A549 (cell line): ENCODE results near the gene ELAC2. TPM values are rescaled to one million over a fixed set of nuclear protein-coding genes. Genes with fewer than 3 reads are reported as not detected.

Experiments used
- ATAC-seq, 2 experiments: fragments of 200-7000 bp in 1 of 2; fragments of >200 bp in 1 of 2; cut with Nextera tagmentation in 1 of 2; cut with Tn5 transposase in 1 of 2; 3 replicates each; pipeline versions ENCODE4 v1.8.0 to v1.9.1; 2018 to 2020; ENCODE audit warnings: mild to moderate bottlenecking in 1 of 2, moderate library complexity in 1 of 2
- CTCF ChIA-PET: fragments of 300-600 bp; sonication (Branson Sonifier 250); formaldehyde crosslinking; extraction: SDS; loops from one replicate; lab custom pipeline; 2021; ENCODE audit warnings: antibody characterized with exemption, inconsistent platforms; lab: Yijun Ruan, JAX
- POLR2A ChIA-PET: fragments of 350-600 bp; formaldehyde crosslinking; extraction: SDS; loops from one replicate; lab custom pipeline; 2021; ENCODE audit warnings: antibody characterized with exemption, inconsistent platforms; lab: Yijun Ruan, JAX
- DNase-seq, 2 experiments: peaks; one replicate each; pipeline versions ENCODE4 v3.0.0 to v3.0.0-alpha.2; 2011 to 2016; ENCODE audit warnings: low read depth in 1 of 2, low spot score in 1 of 2
- FAIRE-seq: peaks from 2 replicates; lab custom pipeline; 2011; peaks lifted over from hg19 to GRCh38; lab: Jason Lieb, UNC
- H3K27ac ChIP-seq, 2 experiments: fragments of >200 bp; sonication (Bioruptor Twin); formaldehyde crosslinking; 3 replicates each; pipeline ENCODE4 v1.5.1; 2016 to 2017
- H3K4me1 ChIP-seq: fragments of >200 bp; sonication (Bioruptor Twin); formaldehyde crosslinking; 3 replicates; pipeline ENCODE4 v1.6.1; 2016
- H3K4me2 ChIP-seq: fragments of >200 bp; sonication (Bioruptor Twin); formaldehyde crosslinking; 3 replicates; pipeline ENCODE4 v1.6.1; 2016
- H3K4me3 ChIP-seq: fragments of >200 bp; sonication (Bioruptor Twin); formaldehyde crosslinking; 3 replicates; pipeline ENCODE4 v1.5.1; 2016
- H3K9me3 ChIP-seq: fragments of >200 bp; sonication (Bioruptor Twin); formaldehyde crosslinking; 3 replicates; pipeline ENCODE4 v1.6.1; 2016
- CBX2 ChIP-seq: fragments of 200-600 bp; sonication (generic); IDR thresholded peaks from 2 replicates; pipeline ENCODE4 v1.6.1; 2016; ENCODE audit warnings: low read depth, mild to moderate bottlenecking, borderline replicate concordance
- CBX8 ChIP-seq: fragments of 200-600 bp; sonication (generic); IDR thresholded peaks from 2 replicates; pipeline ENCODE4 v1.6.1; 2016
- EP300 ChIP-seq, 2 experiments: fragments of >200 bp; sonication (Bioruptor Twin); formaldehyde crosslinking; IDR thresholded peaks; 2 replicates in 1 of 2; 3 replicates in 1 of 2; pipeline ENCODE4 v1.6.1; 2016 to 2017
- FOSB ChIP-seq: fragments of 250-450 bp; sonication (Bioruptor Pico); IDR thresholded peaks from 2 replicates; pipeline ENCODE4 v1.5.0; 2020; ENCODE audit warnings: mild to moderate bottlenecking, moderate library complexity
- GATA3 ChIP-seq: IDR thresholded peaks from 2 replicates; pipeline ENCODE4 v1.6.1; 2012; ENCODE audit warnings: borderline replicate concordance
- HDAC2 ChIP-seq: fragments of 200-600 bp; sonication (generic); IDR thresholded peaks from 2 replicates; pipeline ENCODE4 v1.6.1; 2016
- HES2 ChIP-seq: fragments of >200 bp; sonication (Bioruptor Twin); formaldehyde crosslinking; IDR thresholded peaks from 2 replicates; pipeline ENCODE4 v1.6.1; 2016
- HEYL ChIP-seq: fragments of 250-450 bp; sonication (Bioruptor Pico); IDR thresholded peaks from 2 replicates; pipeline ENCODE4 v1.8.0; 2021; ENCODE audit warnings: mild to moderate bottlenecking, moderate library complexity
- HMGXB4 ChIP-seq: fragments of 250-450 bp; sonication (Bioruptor Pico); IDR thresholded peaks from 2 replicates; pipeline ENCODE4 v1.5.0; 2021; ENCODE audit warnings: mild to moderate bottlenecking, moderate library complexity, borderline replicate concordance
- JUN ChIP-seq, 2 experiments: fragments of >200 bp; sonication (Bioruptor Twin); formaldehyde crosslinking; IDR thresholded peaks; 2 replicates in 1 of 2; 3 replicates in 1 of 2; pipeline ENCODE4 v1.6.1; 2016 to 2017
- KDM1A ChIP-seq: fragments of 200-600 bp; sonication (generic); IDR thresholded peaks from 2 replicates; pipeline ENCODE4 v1.6.1; 2016; ENCODE audit warnings: low read depth, mild to moderate bottlenecking
- MAZ ChIP-seq: fragments of 150-350 bp; IDR thresholded peaks from 2 replicates; pipeline ENCODE4 v1.6.1; 2014; ENCODE audit warnings: antibody characterized with exemption, low read depth, low read length, borderline replicate concordance
- NPAS2 ChIP-seq: fragments of 250-450 bp; sonication (Bioruptor Pico); IDR thresholded peaks from 2 replicates; pipeline ENCODE4 v1.8.0; 2022; ENCODE audit warnings: mild to moderate bottlenecking, moderate library complexity, borderline replicate concordance
- TFCP2L1 ChIP-seq: fragments of 250-450 bp; sonication (Bioruptor Pico); IDR thresholded peaks from 2 replicates; pipeline ENCODE4 v1.5.0; 2021; ENCODE audit warnings: mild to moderate bottlenecking
- TP53 ChIP-seq: fragments of 250-450 bp; sonication (Bioruptor Pico); IDR thresholded peaks from 2 replicates; pipeline ENCODE4 v1.5.0; 2021; ENCODE audit warnings: mild to moderate bottlenecking, moderate library complexity
- WGBS: methylation state at CpG from one replicate; pipeline ENCODE4 v1.1.6; 2017; ENCODE audit errors: missing lambda C conversion rate; 5-methylcytosine and 5-hydroxymethylcytosine counted together
- polyA plus RNA-seq, 4 experiments: library from polyadenylated mRNA; depleted of rRNA in 3 of 4; stranded (reverse); fragments of >200 nt; fragmentation: RNase III in 1 of 4; extraction: RNeasy Plus Mini Kit Qiagen cat#74134 plus additional on column Dnase treatment in 1 of 4; gene quantifications; 2 replicates in 3 of 4; 3 replicates in 1 of 4; pipeline ENCODE4 v1.2.3, GENCODE V29; 2011 to 2017
- TF ChIP-seq, protein P1 (sequence below): fragments of >200 bp; sonication (Bioruptor Twin); formaldehyde crosslinking; IDR thresholded peaks from 3 replicates; pipeline ENCODE4 v1.5.1; 2016
- TF ChIP-seq, protein P2 (sequence below): fragments of >200 bp; sonication (Bioruptor Twin); formaldehyde crosslinking; IDR thresholded peaks from 3 replicates; pipeline ENCODE4 v1.6.1; 2016
- TF ChIP-seq, protein P3 (sequence below): fragments of 200-600 bp; sonication (generic); IDR thresholded peaks from 2 replicates; pipeline ENCODE4 v1.6.1; 2016; ENCODE audit warnings: antibody characterized with exemption, mild to moderate bottlenecking, moderate library complexity
- TF ChIP-seq, protein P4 (sequence below): fragments of 450-650 bp; IDR thresholded peaks from 2 replicates; pipeline ENCODE4 v1.6.1; 2014; ENCODE audit warnings: antibody characterized with exemption

Gene ELAC2
- polyA plus RNA-seq, 2 of the 4 experiments (the other 2 are of a cell fraction), result 97.9 to 106 TPM

DNA sequence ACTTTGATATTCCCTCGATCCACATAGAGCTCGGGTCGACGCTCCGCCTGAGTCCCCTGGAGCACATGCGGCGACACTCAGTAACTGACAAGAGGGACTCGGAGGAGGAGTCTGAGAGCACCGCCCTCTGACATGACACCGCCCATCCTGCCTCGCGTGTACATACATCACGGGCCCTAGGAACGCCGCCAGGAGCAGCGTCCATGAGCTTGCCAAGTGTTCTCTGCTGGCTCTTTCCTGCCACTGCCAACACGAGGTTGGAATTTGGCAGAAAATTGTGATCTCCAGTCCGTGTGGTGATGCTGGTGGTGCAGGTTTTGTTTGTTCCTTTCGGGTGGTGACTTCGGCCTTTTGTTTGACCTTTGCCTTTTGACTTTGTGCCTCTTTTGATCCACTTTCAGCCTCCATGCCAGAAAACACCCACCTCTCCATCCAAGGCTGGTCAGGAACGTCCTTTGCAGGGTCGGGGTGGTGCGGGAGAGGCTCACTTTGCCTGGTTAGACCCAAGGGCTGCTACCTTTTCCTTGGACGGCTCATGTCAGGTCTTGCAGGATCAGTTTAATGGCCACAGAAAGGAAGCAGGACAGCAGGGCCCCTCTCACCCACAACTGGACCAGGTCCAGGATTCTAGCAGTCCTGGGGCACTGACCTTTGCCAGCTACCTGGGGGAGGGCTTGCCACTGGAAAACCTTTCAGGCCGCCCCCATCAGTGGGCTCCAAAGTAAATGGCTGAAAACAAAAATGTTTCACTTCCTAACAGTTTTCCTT lies 27.6 kb downstream of the ELAC2 start (continued):
- no peak for TF ChIP-seq HES2

GRCh38 chr17:12987120-12987519 lies 30.7 kb downstream of the ELAC2 start:
- POLR2A ChIA-PET, result interaction anchor here (0.6 to 1.0 kb wide), 2 partner anchors 31 to 990 kb away, joined by 3 to 8 read pairs; partner anchors contain the start of genes ELAC2 and ZNF18
- FAIRE-seq (no peak), DNase-seq (no peak), ATAC-seq (peak in 1 of 2 experiments; percentile 32; a peak in 3 of 6 replicates)
- TF ChIP-seq MAZ (no peak), HDAC2 (no peak), JUN (IDR thresholded peaks at IDR 0.05) (no peak), CBX8 (no peak), GATA3 (no peak), TP53 (CRISPR knock-in tag) (no peak), KDM1A (no peak), HEYL (CRISPR knock-in tag) (no peak), EP300 (IDR thresholded peaks at IDR 0.05) (no peak), HMGXB4 (no peak), FOSB (CRISPR knock-in tag) (no peak), TFCP2L1 (CRISPR knock-in tag) (no peak), CBX2 (no peak), NPAS2 (no peak)
- TF ChIP-seq, protein P1, sequence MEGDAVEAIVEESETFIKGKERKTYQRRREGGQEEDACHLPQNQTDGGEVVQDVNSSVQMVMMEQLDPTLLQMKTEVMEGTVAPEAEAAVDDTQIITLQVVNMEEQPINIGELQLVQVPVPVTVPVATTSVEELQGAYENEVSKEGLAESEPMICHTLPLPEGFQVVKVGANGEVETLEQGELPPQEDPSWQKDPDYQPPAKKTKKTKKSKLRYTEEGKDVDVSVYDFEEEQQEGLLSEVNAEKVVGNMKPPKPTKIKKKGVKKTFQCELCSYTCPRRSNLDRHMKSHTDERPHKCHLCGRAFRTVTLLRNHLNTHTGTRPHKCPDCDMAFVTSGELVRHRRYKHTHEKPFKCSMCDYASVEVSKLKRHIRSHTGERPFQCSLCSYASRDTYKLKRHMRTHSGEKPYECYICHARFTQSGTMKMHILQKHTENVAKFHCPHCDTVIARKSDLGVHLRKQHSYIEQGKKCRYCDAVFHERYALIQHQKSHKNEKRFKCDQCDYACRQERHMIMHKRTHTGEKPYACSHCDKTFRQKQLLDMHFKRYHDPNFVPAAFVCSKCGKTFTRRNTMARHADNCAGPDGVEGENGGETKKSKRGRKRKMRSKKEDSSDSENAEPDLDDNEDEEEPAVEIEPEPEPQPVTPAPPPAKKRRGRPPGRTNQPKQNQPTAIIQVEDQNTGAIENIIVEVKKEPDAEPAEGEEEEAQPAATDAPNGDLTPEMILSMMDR, result no peak
- TF ChIP-seq, protein P2, sequence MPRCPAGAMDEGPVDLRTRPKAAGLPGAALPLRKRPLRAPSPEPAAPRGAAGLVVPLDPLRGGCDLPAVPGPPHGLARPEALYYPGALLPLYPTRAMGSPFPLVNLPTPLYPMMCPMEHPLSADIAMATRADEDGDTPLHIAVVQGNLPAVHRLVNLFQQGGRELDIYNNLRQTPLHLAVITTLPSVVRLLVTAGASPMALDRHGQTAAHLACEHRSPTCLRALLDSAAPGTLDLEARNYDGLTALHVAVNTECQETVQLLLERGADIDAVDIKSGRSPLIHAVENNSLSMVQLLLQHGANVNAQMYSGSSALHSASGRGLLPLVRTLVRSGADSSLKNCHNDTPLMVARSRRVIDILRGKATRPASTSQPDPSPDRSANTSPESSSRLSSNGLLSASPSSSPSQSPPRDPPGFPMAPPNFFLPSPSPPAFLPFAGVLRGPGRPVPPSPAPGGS, result no peak
- TF ChIP-seq, protein P3, sequence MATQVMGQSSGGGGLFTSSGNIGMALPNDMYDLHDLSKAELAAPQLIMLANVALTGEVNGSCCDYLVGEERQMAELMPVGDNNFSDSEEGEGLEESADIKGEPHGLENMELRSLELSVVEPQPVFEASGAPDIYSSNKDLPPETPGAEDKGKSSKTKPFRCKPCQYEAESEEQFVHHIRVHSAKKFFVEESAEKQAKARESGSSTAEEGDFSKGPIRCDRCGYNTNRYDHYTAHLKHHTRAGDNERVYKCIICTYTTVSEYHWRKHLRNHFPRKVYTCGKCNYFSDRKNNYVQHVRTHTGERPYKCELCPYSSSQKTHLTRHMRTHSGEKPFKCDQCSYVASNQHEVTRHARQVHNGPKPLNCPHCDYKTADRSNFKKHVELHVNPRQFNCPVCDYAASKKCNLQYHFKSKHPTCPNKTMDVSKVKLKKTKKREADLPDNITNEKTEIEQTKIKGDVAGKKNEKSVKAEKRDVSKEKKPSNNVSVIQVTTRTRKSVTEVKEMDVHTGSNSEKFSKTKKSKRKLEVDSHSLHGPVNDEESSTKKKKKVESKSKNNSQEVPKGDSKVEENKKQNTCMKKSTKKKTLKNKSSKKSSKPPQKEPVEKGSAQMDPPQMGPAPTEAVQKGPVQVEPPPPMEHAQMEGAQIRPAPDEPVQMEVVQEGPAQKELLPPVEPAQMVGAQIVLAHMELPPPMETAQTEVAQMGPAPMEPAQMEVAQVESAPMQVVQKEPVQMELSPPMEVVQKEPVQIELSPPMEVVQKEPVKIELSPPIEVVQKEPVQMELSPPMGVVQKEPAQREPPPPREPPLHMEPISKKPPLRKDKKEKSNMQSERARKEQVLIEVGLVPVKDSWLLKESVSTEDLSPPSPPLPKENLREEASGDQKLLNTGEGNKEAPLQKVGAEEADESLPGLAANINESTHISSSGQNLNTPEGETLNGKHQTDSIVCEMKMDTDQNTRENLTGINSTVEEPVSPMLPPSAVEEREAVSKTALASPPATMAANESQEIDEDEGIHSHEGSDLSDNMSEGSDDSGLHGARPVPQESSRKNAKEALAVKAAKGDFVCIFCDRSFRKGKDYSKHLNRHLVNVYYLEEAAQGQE, result no peak
- TF ChIP-seq, protein P4, sequence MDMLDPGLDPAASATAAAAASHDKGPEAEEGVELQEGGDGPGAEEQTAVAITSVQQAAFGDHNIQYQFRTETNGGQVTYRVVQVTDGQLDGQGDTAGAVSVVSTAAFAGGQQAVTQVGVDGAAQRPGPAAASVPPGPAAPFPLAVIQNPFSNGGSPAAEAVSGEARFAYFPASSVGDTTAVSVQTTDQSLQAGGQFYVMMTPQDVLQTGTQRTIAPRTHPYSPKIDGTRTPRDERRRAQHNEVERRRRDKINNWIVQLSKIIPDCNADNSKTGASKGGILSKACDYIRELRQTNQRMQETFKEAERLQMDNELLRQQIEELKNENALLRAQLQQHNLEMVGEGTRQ, result no peak
- Histone ChIP-seq H3K9me3 (no peaks in the 10 kb centered on the region), H3K27ac (no peak overlapping the region), H3K4me3 (no peak overlapping the region), H3K4me2 (no peak overlapping the region), H3K4me1 (no peaks in the 10 kb centered on the region)
- 61% methylated on average over 12 of the region's 12 CpGs for WGBS
- CTCF ChIA-PET, result interaction anchor here (0.6 to 10.4 kb wide), 6 partner anchors 9 to 43 kb away, joined by 3 to 79 read pairs (median 4); no protein-coding TSS in a partner anchor
